GM18508 (cell line): Measurements from ENCODE around the gene BIRC3.
"Not testable (repeated sequence)": the region's sequence is repeated elsewhere in the genome, so short reads cannot be mapped to it uniquely, and the experiment has no call there.

ENCODE experiments used
- ATAC-seq: cut with Tn5 transposase; IDR thresholded peaks from one replicate; pipeline ENCODE4 v1.9.1; 2021; ENCODE audit warnings: moderate number of reproducible peaks; ENCODE audit not compliant: insufficient read depth, unreplicated experiment

Gene BIRC3

GRCh38 chr11:102364991-102365390, 47.7 kb downstream of the BIRC3 start:
- no peak for ATAC-seq

GRCh38 chr11:102367364-102367763, 50.1 kb downstream of the BIRC3 start:
- no peak for ATAC-seq

DNA sequence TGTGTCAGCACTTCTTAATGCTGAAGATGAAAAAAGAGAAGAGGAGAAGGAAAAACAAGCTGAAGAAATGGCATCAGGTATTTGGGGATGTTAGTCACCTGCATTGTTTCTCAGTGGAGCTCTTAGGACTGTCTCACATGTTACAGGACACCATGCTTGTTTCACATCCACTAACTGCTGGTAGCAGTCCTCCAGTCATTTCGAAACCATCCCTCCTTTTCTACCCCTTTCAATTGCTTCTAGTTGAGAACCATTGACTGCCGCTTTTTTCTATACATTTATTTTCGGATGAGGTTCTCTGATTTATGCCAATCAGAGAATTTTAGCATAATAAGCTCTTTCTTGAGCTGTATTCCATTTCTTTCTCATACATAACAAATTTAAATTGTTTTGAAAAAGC, 51.2 kb downstream of the BIRC3 start:
- ATAC-seq: peak; percentile 100

- ATAC-seq: not testable (repeated sequence)
Measured at GRCh38 chr11:102374633-102375424, 57.5 kb downstream of the BIRC3 start.

DNA sequence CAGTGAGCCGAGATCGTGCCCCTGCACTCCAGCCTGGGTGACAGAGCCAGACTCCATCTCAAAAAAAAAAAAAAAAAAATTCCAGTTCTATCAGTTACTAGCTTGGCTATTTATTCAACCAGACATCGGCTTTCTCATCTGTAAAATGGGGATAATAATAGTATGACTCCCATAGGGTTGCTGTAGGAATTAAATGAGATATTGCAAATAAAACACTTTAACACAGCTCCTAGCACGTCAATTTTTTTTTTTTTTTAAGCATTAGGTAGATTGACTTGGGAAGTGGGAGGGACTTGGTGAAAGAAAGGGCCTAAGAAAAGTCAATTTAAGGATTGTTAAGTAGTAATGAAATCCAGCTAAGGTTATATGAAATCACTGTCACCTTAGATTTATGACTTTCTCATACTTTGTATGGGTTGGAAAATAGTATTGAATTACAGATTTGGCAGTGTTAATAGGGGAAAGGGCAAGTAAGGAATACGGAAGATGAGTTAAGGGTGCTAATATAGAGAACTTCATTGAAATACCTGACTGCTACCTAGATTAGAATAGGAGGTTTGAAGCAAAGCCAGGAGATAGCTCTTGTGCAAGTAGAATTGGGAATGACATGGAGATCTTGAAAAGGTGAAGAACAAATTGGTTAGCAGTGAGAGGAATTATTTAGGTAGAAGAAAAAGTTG, 58.6 kb downstream of the BIRC3 start:
- ATAC-seq: no peak

DNA sequence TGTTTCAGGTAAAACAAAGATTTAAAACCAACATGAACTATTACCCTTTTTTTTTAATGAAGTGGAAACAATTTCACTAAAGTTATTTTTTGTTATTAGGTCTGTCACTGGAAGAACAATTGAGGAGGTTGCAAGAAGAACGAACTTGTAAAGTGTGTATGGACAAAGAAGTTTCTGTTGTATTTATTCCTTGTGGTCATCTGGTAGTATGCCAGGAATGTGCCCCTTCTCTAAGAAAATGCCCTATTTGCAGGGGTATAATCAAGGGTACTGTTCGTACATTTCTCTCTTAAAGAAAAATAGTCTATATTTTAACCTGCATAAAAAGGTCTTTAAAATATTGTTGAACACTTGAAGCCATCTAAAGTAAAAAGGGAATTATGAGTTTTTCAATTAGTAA, 60.6 kb downstream of the BIRC3 start:
- ATAC-seq: no peak

- ATAC-seq: no peak
Measured at GRCh38 chr11:102378818-102379217, 61.5 kb downstream of the BIRC3 start.

DNA sequence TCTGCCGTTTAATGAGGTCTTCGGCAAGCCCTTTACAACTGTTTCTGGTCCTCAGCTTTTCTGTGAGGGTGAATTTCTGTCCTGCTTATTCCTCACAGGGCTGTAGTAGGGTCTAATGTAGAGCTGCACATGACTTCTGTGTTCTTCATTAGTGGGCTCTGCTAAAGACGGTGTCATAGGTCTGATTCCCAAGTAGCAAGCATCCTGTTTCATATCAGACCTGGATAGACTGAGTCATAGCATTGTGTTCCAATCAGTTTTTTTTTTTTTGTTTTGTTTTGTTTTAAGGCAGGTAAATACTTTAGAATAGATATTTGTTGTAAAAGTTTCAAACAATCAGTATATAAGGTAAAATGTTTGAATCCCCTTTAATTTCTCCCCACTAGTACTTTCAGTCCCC, 65.1 kb downstream of the BIRC3 start:
- ATAC-seq: no peak

- ATAC-seq: no peak
Measured at GRCh38 chr11:102383839-102384238, 66.6 kb downstream of the BIRC3 start.

GRCh38 chr11:102384419-102385079, 67.3 kb downstream of the BIRC3 start:
- no peak for ATAC-seq

DNA sequence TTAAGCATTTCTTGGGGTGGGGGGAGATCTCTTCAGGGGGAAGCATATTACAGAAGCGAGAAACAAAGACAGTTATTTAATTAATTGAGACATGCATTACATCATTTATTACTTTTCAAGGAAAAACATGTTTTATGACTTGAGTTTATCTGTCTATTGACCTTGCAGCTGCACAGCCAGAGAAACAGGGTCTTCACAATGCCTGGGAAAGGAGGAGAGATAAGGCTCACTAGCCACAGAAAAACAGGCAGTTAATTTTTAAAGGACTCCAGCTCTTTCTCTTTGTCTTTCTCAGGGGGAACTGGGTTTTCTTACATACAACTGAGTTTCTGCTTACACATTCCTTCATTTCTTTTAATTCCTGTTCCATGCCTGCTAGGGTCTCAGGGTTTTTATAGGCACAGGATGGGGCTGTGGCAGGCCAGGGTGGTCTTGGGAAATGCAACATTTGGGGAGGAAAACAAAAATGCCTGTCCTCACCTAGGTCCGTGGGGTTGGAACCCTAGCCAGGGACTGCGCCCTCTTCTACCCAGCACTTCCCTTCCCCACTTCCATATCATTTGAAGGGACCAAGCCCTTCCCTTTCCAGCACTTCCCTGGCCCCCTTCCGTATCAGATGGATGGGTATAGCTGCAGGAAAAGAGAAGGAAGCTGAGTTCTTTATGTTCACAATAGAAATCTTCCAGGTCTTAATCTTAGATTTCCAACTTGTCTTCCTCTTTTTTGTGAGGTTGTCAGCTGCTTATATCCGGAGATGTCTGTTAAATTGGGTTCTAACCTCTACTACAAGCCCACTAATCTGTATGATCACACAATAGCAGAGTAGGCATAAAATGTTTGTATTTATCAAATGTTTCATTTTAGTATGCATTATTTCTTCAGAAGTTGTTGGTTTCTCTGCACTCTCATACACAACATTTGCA, 68.1 kb downstream of the BIRC3 start:
- no peak for ATAC-seq

- no peak for ATAC-seq
Measured at GRCh38 chr11:102386136-102386734, 69.0 kb downstream of the BIRC3 start.

- ATAC-seq: no peak
Measured at GRCh38 chr11:102387043-102387781, 69.9 kb downstream of the BIRC3 start.
